ENCODE data around the gene CAGE1.
"Not testable (repeated sequence)": the region's sequence is repeated elsewhere in the genome, so short reads cannot be mapped to it uniquely, and the experiment has no call there.

Gene CAGE1

GRCh38 chr6:7335519-7335918 is 54.0 kb downstream of the CAGE1 start:
- DNase-seq = no peak

GRCh38 chr6:7334685-7335084 is 54.9 kb downstream of the CAGE1 start:
- DNase-seq = no peak

GRCh38 chr6:7332090-7332745 is 57.3 kb downstream of the CAGE1 start:
- DNase-seq = no peak

GRCh38 chr6:7331452-7331851 is 58.1 kb downstream of the CAGE1 start:
- no peak for DNase-seq

- DNase-seq = no peak
Measured at GRCh38 chr6:7328243-7328642, 61.3 kb downstream of the CAGE1 start.

- no peak for DNase-seq
Measured at GRCh38 chr6:7325750-7326149, 63.8 kb downstream of the CAGE1 start.

- DNase-seq = no peak
Measured at GRCh38 chr6:7324520-7324919, 65.0 kb downstream of the CAGE1 start.

GRCh38 chr6:7323074-7323473 is 66.5 kb downstream of the CAGE1 start:
- DNase-seq = no peak

GRCh38 chr6:7321866-7322265 is 67.7 kb downstream of the CAGE1 start:
- not testable (repeated sequence) for DNase-seq

- DNase-seq = not testable (repeated sequence)
Measured at GRCh38 chr6:7319406-7319805, 70.1 kb downstream of the CAGE1 start.

- DNase-seq = no peak
Measured at GRCh38 chr6:7317538-7317937, 72.0 kb downstream of the CAGE1 start.

- DNase-seq = no peak
Measured at GRCh38 chr6:7316658-7317533, 72.6 kb downstream of the CAGE1 start.

GRCh38 chr6:7315948-7316365 is 73.6 kb downstream of the CAGE1 start:
- no peak for DNase-seq

GRCh38 chr6:7315087-7315947 is 74.2 kb downstream of the CAGE1 start:
- not testable (repeated sequence) for DNase-seq

GRCh38 chr6:7314414-7314813 is 75.1 kb downstream of the CAGE1 start:
- no peak for DNase-seq

GRCh38 chr6:7313505-7314165 is 75.9 kb downstream of the CAGE1 start:
- DNase-seq = no peak

GRCh38 chr6:7312616-7313504 is 76.7 kb downstream of the CAGE1 start, which contains the start of gene SSR1:
Gene SSR1 (minus strand): TSS chr6:7313199. CDS start chr6:7313120, 79 bp downstream.
- peak; percentile 79 to 99 (median 86) for DNase-seq

- peak in 1 of 5 experiments; percentile 46 for DNase-seq
Measured at GRCh38 chr6:7311917-7312615, 77.5 kb downstream of the CAGE1 start.

GRCh38 chr6:7311176-7311575 is 78.4 kb downstream of the CAGE1 start:
- no peak for DNase-seq

- DNase-seq = no peak
Measured at GRCh38 chr6:7309050-7309449, 80.5 kb downstream of the CAGE1 start.

- DNase-seq = no peak
Measured at GRCh38 chr6:7307533-7307932, 82.0 kb downstream of the CAGE1 start.
